C4-2B (cell line): ENCODE results near the gene CACUL1.

Source experiments
- H3K27ac ChIP-seq: fragments of 450-650 bp; 2 replicates; pipeline ENCODE4 v1.5.1; 2017
- CTCF ChIP-seq: fragments of 450-650 bp; conservative IDR thresholded peaks from 2 replicates; pipeline ENCODE4 v1.5.1; 2017; ENCODE audit warnings: mild to moderate bottlenecking
- ZFX ChIP-seq: fragments of 450-650 bp; IDR thresholded peaks from 2 replicates; pipeline ENCODE4 v1.6.1; 2017

Gene CACUL1

GRCh38 chr10:118701529-118702323 lies 53.0 kb downstream of the CACUL1 start:
- no peak overlapping the region for H3K27ac ChIP-seq
- TF ChIP-seq ZFX (no peak), CTCF (no peak)

GRCh38 chr10:118698421-118698820 lies 56.3 kb downstream of the CACUL1 start:
- no peak overlapping the region for H3K27ac ChIP-seq
- TF ChIP-seq CTCF (no peak), ZFX (no peak)

- no peak overlapping the region for H3K27ac ChIP-seq
- TF ChIP-seq CTCF (no peak), ZFX (no peak)
Observed at GRCh38 chr10:118694848-118695247, 59.9 kb downstream of the CACUL1 start.

GRCh38 chr10:118692872-118693271 lies 61.9 kb downstream of the CACUL1 start:
- TF ChIP-seq CTCF (no peak), ZFX (no peak)
- H3K27ac ChIP-seq, result no peak overlapping the region

GRCh38 chr10:118689070-118689858 lies 65.5 kb downstream of the CACUL1 start:
- TF ChIP-seq ZFX, result no peak
- no peak overlapping the region for H3K27ac ChIP-seq

- TF ChIP-seq CTCF (no peak), ZFX (no peak)
- no peak overlapping the region; the same call in 1 of the 2 replicates for H3K27ac ChIP-seq
Observed at GRCh38 chr10:118687472-118687871, 67.3 kb downstream of the CACUL1 start.

- no peak overlapping the region for H3K27ac ChIP-seq
- TF ChIP-seq CTCF, result no peak
- TF ChIP-seq ZFX, result no peak
Observed at GRCh38 chr10:118682533-118682932, 72.2 kb downstream of the CACUL1 start.
